Osteoblast (primary cell): Measurements from ENCODE around the gene PES1. TPM values are rescaled to one million over a fixed set of nuclear protein-coding genes. Genes with fewer than 3 reads are reported as not detected.
"Not testable (repeated sequence)": the region's sequence is repeated elsewhere in the genome, so short reads cannot be mapped to it uniquely, and the experiment has no call there.

ENCODE experiments used
- DNase-seq: peaks from one replicate; pipeline ENCODE4 v3.0.0; 2011; ENCODE audit warnings: low spot score, mixed read lengths; ENCODE audit not compliant: insufficient read length; ENCODE audit errors: missing footprints
- H2AFZ ChIP-seq: 2 replicates; pipeline ENCODE4 v1.6.0; 2011; ENCODE audit warnings: mild to moderate bottlenecking, low read length
- H3K27ac ChIP-seq: 2 replicates; pipeline ENCODE4 v1.5.1; 2011; ENCODE audit warnings: mild to moderate bottlenecking, low read depth, low read length, moderate library complexity
- H3K27me3 ChIP-seq: 2 replicates; pipeline ENCODE4 v1.6.0; 2012; ENCODE audit warnings: mild to moderate bottlenecking, control low read depth, inconsistent platforms, low read length, moderate library complexity; ENCODE audit not compliant: insufficient read depth
- H3K36me3 ChIP-seq: 2 replicates; pipeline ENCODE4 v1.5.1; 2011; ENCODE audit warnings: mild to moderate bottlenecking, low read length, control low read depth, moderate library complexity; ENCODE audit not compliant: insufficient read depth
- H3K4me1 ChIP-seq: 2 replicates; pipeline ENCODE4 v1.5.1; 2011; ENCODE audit warnings: mild to moderate bottlenecking, low read length, control low read depth, moderate library complexity; ENCODE audit not compliant: insufficient read depth
- H3K4me2 ChIP-seq: 2 replicates; pipeline ENCODE4 v1.6.0; 2011; ENCODE audit warnings: mild to moderate bottlenecking, low read length; ENCODE audit not compliant: insufficient read depth
- H3K4me3 ChIP-seq: fragments of 200-600 bp; sonication (generic); 3 replicates; pipeline ENCODE4 v1.5.1; 2012; ENCODE audit warnings: mild to moderate bottlenecking, low read length, inconsistent platforms; ENCODE audit not compliant: insufficient read depth
- H3K79me2 ChIP-seq: 2 replicates; pipeline ENCODE4 v1.6.0; 2012; ENCODE audit warnings: mild to moderate bottlenecking, low read length, control low read depth, inconsistent platforms; ENCODE audit not compliant: insufficient read depth
- H3K9me3 ChIP-seq: 2 replicates; pipeline ENCODE4 v1.5.1; 2011; ENCODE audit warnings: low read depth, low read length, control low read depth
- H4K20me1 ChIP-seq: 2 replicates; pipeline ENCODE4 v1.6.0; 2012; ENCODE audit warnings: mild to moderate bottlenecking, low read length, control low read depth; ENCODE audit not compliant: insufficient read depth
- total RNA-seq: library from RNA; depleted of rRNA; stranded (reverse); fragments of >200 nt; gene quantifications from 2 replicates; pipeline ENCODE4 v1.2.3, GENCODE V29; 2012
- TF ChIP-seq, protein P1 (sequence below): IDR thresholded peaks from 2 replicates; pipeline ENCODE4 v1.5.1; 2011; ENCODE audit warnings: mild to moderate bottlenecking, low read depth, low read length, moderate library complexity; ENCODE audit errors: extremely low read depth

Gene PES1
- total RNA-seq, 1 donor = 64.8 TPM

DNA sequence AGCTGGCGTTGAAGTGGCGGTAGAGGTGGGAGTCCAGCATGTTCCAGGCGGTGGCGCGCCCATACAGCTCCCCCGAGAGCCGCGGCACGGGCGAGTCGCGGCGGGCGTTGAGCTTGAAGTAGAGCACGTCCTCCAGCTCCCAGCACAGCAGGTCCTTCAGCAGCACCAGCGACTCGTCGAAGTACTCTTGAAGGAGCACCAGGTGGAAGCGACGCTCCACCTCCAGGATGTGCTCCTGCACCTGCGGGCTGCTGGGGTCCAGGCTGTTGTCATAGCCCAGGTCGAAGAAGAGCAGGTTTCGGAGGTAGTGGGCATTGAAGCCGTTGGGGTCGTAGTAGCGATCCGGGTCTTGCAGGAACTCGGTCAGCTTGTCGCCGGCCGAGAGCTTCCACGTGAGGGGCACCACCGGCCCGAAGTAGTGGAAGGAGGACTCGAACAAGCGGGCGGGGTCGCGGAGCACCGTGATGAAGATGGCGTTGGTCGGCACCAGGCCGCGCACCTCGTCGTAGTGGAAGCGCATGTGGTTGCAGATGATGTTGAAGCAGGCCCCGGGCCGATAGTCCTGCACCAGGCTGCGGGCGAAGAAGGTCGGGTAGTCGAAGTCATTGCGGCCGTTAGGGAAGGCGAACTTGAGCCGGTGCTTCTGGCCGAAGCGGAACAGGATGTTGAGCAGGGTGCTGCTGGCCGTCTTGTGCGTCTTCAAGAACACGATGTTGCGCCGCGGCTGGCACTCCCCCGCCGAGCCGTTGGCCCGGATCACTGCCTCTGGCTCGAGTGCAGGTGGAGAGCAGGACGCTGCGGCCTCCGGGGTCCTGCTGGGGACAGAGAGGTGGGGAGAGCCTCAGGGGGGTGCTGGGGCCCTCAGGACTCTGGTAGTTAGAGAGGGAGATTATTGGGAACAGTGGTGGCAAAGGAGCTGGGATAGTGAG lies 36.2 kb downstream of the PES1 start:
- TF ChIP-seq, protein P1, sequence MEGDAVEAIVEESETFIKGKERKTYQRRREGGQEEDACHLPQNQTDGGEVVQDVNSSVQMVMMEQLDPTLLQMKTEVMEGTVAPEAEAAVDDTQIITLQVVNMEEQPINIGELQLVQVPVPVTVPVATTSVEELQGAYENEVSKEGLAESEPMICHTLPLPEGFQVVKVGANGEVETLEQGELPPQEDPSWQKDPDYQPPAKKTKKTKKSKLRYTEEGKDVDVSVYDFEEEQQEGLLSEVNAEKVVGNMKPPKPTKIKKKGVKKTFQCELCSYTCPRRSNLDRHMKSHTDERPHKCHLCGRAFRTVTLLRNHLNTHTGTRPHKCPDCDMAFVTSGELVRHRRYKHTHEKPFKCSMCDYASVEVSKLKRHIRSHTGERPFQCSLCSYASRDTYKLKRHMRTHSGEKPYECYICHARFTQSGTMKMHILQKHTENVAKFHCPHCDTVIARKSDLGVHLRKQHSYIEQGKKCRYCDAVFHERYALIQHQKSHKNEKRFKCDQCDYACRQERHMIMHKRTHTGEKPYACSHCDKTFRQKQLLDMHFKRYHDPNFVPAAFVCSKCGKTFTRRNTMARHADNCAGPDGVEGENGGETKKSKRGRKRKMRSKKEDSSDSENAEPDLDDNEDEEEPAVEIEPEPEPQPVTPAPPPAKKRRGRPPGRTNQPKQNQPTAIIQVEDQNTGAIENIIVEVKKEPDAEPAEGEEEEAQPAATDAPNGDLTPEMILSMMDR = no peak
- no peaks in the 10 kb centered on the region for H3K4me1 ChIP-seq
- no peaks in the 10 kb centered on the region for H3K79me2 ChIP-seq
- H3K4me2 ChIP-seq = no peak overlapping the region
- H3K27ac ChIP-seq = no peak overlapping the region
- H3K27me3 ChIP-seq = no peaks in the 10 kb centered on the region
- no peak overlapping the region for H2AFZ ChIP-seq
- H3K36me3 ChIP-seq = no peaks in the 10 kb centered on the region
- H3K9me3 ChIP-seq = no peaks in the 10 kb centered on the region
- DNase-seq = no peak
- H4K20me1 ChIP-seq = no peaks in the 10 kb centered on the region
- no peak overlapping the region for H3K4me3 ChIP-seq

DNA sequence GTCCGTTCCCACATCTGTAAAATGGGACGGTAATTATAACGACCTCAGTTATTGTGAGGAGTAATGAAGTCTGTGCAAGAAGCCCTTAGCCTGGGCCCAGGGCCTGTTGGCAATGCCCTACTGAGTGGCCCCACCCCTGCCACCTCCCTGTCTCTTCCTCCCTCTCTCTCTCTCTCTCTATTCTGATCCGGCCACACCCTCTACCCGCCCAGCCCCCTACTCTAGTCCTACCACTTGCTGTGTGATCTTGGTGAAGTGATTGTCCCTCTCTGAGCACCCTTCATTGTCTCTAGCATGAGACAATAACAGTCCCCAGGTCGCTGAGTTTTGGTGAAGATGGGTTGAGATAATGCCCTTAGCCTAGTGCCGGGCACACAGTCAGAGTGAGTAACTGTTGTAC lies 37.7 kb downstream of the PES1 start:
- Histone ChIP-seq H3K9me3 (no peaks in the 10 kb centered on the region), H3K27ac (no peak overlapping the region), H3K4me1 (no peaks in the 10 kb centered on the region), H3K4me2 (no peak overlapping the region), H4K20me1 (no peaks in the 10 kb centered on the region), H2AFZ (no peak overlapping the region), H3K4me3 (no peak overlapping the region), H3K79me2 (no peaks in the 10 kb centered on the region), H3K36me3 (no peaks in the 10 kb centered on the region), H3K27me3 (no peaks in the 10 kb centered on the region)
- TF ChIP-seq, protein P1 = no peak
- no peak for DNase-seq

DNA sequence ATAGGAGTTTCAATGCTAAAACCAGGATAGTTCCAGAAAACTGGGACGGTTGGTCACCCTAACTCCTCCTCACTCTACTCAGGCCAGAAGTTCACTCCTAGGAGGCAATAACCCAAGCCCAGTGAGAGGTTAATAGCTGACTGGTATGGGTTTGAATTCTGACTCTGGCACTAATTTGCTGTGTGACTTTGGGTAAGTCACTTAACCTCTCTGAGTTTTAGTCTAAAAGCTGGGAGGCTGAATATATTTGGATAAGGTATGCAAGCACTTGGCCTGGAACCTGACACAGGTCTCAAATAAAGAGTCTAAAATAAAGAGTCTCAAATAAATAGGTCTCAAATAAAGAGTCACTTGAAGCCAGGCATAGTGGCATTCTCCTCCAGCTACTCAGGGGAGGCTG lies 39.0 kb downstream of the PES1 start:
- Histone ChIP-seq H3K79me2 (no peaks in the 10 kb centered on the region), H3K36me3 (no peaks in the 10 kb centered on the region), H3K27ac (no peak overlapping the region), H3K9me3 (no peaks in the 10 kb centered on the region), H3K4me2 (no peak overlapping the region), H4K20me1 (no peaks in the 10 kb centered on the region), H3K27me3 (no peaks in the 10 kb centered on the region), H3K4me3 (no peak overlapping the region), H2AFZ (no peak overlapping the region), H3K4me1 (no peaks in the 10 kb centered on the region)
- DNase-seq = no peak
- TF ChIP-seq, protein P1 = no peak

DNA sequence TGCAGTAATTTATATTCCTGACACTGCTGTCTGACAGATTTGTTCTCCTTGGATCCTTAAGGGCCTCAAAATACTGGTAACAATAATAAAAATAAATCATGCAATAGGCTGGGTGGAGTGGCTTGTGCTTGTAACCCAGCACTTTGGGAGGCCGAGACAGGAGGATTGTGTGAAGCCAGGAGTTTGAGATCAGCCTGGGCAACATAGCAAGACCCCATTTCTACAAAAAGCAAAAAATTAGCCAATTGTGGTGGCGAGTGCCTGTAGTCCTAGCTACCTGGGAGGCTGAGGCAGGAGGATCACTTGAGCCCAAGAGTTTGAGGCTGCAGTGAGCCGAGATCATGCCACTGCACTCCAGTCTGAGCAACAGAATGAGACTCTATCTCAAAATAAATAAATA lies 39.9 kb downstream of the PES1 start:
- H3K36me3 ChIP-seq, DNase-seq, H3K9me3 ChIP-seq, H3K79me2 ChIP-seq, H3K27me3 ChIP-seq, H3K4me1 ChIP-seq, H2AFZ ChIP-seq, H3K27ac ChIP-seq, H4K20me1 ChIP-seq, H3K4me3 ChIP-seq, H3K4me2 ChIP-seq: not testable (repeated sequence)
